HL-60 (cell line): Measurements from ENCODE around the gene ZSWIM4.

ENCODE experiments used
- CTCF ChIP-seq: IDR thresholded peaks from one replicate; pipeline ENCODE4 v1.5.1; 2011; ENCODE audit warnings: low read length, control low read depth, inconsistent platforms; ENCODE audit not compliant: insufficient read depth
- GABPA ChIP-seq: IDR thresholded peaks from 2 replicates; pipeline ENCODE4 v1.6.1; 2012; ENCODE audit warnings: low read depth
- POLR2AphosphoS5 ChIP-seq: IDR thresholded peaks from 2 replicates; pipeline ENCODE4 v1.6.1; 2012; ENCODE audit warnings: low read depth
- REST ChIP-seq: IDR thresholded peaks from 2 replicates; pipeline ENCODE4 v1.6.1; 2012; ENCODE audit warnings: low read depth; ENCODE audit not compliant: insufficient replicate concordance
- SPI1 ChIP-seq: IDR thresholded peaks from 2 replicates; pipeline ENCODE4 v1.6.1; 2012; ENCODE audit warnings: low read depth, mild to moderate bottlenecking, borderline replicate concordance

GRCh38 chr19:13825489-13826441 lies 30.5 kb downstream of the ZSWIM4 start:
- no peak for TF ChIP-seq CTCF
- TF ChIP-seq POLR2AphosphoS5 = no peak
- TF ChIP-seq GABPA = no peak
- no peak for TF ChIP-seq REST
- TF ChIP-seq SPI1 = no peak
